H1 (cell line): ENCODE results near the gene P2RX2.

ENCODE experiments used
- BCL11A ChIP-seq, 2 experiments: IDR thresholded peaks; one replicate each; pipeline ENCODE4 v1.6.1; 2011; ENCODE audit warnings: low read depth in 2 of 2, low read length in 2 of 2, mild to moderate bottlenecking in 2 of 2
- CBX8 ChIP-seq: fragments of 300-800, 300-1000 bp; sonication (generic); IDR thresholded peaks from 2 replicates; pipeline ENCODE4 v1.7.1; 2016; ENCODE audit warnings: low read depth, low read length, borderline replicate concordance
- EP300 ChIP-seq, 2 experiments: IDR thresholded peaks; 1 replicate in 1 of 2; 2 replicates in 1 of 2; pipeline ENCODE4 v1.6.1; 2011 to 2012; ENCODE audit warnings: low read depth in 2 of 2, low read length in 2 of 2, mild to moderate bottlenecking in 2 of 2, borderline replicate concordance in 1 of 2, inconsistent platforms in 1 of 2, moderate library complexity in 1 of 2
- JUN ChIP-seq: IDR thresholded peaks from 2 replicates; pipeline ENCODE4 v1.6.1; 2011; ENCODE audit warnings: low read depth, mild to moderate bottlenecking, improper control_type of control experiment, low read length
- KDM5A ChIP-seq: fragments of 200-600 bp; IDR thresholded peaks from 2 replicates; pipeline ENCODE4 v1.7.1; 2012; ENCODE audit warnings: mild to moderate bottlenecking, low read length, inconsistent platforms, mixed read lengths
- SIRT6 ChIP-seq: IDR thresholded peaks from one replicate; pipeline ENCODE4 v1.7.1; 2012; ENCODE audit warnings: low read length, inconsistent platforms
- SP2 ChIP-seq: IDR thresholded peaks from 2 replicates; pipeline ENCODE4 v1.6.1; 2012; ENCODE audit warnings: mild to moderate bottlenecking, low read length, inconsistent platforms
- TAF1 ChIP-seq: IDR thresholded peaks from 2 replicates; pipeline ENCODE4 v1.6.1; 2011; ENCODE audit warnings: mild to moderate bottlenecking, low read depth, low read length
- TCF12 ChIP-seq: IDR thresholded peaks from 2 replicates; pipeline ENCODE4 v1.6.1; 2011; ENCODE audit warnings: low read depth, mild to moderate bottlenecking, low read length
- TF ChIP-seq, protein P1 (sequence below), 3 experiments: IDR thresholded peaks; 1 replicate in 2 of 3; 2 replicates in 1 of 3; pipeline versions ENCODE4 v1.5.1 to v1.6.1; 2011; ENCODE audit warnings: low read length in 3 of 3, mild to moderate bottlenecking in 3 of 3, inconsistent platforms in 2 of 3, low read depth in 1 of 3, moderate library complexity in 1 of 3; ENCODE audit not compliant: insufficient read depth in 1 of 3; ENCODE audit errors: control extremely low read depth in 1 of 3

- TF ChIP-seq TCF12 (no peak), SP2 (no peak), TAF1 (no peak), JUN (no peak), SIRT6 (no peak), CBX8 (no peak), KDM5A (no peak), EP300 (IDR thresholded peaks at IDR 0.05; ENCODE audit: borderline replicate concordance in 1 of 2, low read depth in 2 of 2, low read length in 2 of 2) (no peak), BCL11A (IDR thresholded peaks at IDR 0.05; ENCODE audit: low read depth in 2 of 2, low read length in 2 of 2) (no peak)
- TF ChIP-seq, protein P1, sequence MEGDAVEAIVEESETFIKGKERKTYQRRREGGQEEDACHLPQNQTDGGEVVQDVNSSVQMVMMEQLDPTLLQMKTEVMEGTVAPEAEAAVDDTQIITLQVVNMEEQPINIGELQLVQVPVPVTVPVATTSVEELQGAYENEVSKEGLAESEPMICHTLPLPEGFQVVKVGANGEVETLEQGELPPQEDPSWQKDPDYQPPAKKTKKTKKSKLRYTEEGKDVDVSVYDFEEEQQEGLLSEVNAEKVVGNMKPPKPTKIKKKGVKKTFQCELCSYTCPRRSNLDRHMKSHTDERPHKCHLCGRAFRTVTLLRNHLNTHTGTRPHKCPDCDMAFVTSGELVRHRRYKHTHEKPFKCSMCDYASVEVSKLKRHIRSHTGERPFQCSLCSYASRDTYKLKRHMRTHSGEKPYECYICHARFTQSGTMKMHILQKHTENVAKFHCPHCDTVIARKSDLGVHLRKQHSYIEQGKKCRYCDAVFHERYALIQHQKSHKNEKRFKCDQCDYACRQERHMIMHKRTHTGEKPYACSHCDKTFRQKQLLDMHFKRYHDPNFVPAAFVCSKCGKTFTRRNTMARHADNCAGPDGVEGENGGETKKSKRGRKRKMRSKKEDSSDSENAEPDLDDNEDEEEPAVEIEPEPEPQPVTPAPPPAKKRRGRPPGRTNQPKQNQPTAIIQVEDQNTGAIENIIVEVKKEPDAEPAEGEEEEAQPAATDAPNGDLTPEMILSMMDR (IDR thresholded peaks at IDR 0.05; ENCODE audit: control extremely low read depth in 1 of 3, insufficient read depth in 1 of 3, low read depth in 1 of 3, low read length in 3 of 3): no peak
Observed at GRCh38 chr12:132621657-132622435, 3.3 kb downstream of the P2RX2 start.
